ENCODE results near the gene KIF3B.
"Not testable (repeated sequence)": the region's sequence is repeated elsewhere in the genome, so short reads cannot be mapped to it uniquely, and the experiment has no call there.

KIF3B gene

DNA sequence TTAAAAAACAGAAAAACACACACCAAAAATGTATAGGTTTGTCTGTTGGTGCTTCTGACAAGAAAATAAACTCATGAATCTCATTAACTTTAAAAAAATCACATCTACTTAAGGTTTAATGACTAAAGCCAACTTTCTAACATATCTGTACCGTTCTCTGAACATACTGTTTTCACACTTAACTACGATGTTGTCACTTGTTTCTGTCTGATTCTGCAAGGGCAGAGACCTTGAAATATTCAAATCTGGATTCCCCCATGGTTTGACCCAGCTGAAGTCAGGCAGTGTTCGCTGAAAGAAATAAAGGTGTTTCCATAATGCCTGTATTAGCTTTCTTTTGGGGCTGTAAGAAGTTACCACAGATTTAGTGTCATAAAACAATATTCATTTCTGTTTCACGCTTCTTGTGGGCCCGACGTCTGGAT lies 78.0 kb downstream of the KIF3B start:
- in situ Hi-C loops (cut with MboI; ENCODE audit: low sequenced_read_pairs) = no loop called here

DNA sequence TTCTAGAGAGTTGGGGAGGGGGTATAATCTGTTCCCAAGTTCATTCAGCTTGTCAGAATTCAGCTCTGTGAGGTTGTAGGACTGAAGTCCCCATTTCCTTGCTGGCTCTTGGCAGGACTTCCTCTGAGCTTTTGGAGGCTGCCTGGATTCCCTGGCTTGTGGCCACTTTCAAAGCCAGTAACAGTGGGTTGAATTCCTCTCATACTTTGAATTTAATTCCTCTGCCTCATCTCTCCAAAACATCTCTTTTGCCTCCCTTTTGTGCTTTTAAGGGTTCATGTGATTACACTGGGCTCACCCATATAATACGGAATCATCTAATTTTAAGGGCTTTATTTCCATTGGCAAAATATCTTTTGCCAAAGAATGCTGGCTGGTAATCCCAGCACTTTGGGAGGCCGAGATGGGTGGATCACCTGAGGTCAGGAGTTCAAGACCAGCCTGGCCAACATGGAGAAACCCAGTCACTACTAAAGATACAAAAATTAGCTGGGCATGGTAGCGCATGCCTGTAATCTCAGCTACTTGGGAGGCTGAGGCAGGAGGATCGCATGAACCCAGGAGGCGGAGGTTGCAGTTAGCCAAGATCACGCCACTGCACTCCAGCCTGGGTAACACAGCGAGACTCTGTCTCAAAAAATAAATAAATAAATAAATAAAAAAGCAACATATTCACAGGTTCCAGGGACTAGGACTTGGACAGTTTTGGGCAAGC lies 78.6 kb downstream of the KIF3B start:
- in situ Hi-C loops (cut with MboI; ENCODE audit: low sequenced_read_pairs) = not testable (repeated sequence)

DNA sequence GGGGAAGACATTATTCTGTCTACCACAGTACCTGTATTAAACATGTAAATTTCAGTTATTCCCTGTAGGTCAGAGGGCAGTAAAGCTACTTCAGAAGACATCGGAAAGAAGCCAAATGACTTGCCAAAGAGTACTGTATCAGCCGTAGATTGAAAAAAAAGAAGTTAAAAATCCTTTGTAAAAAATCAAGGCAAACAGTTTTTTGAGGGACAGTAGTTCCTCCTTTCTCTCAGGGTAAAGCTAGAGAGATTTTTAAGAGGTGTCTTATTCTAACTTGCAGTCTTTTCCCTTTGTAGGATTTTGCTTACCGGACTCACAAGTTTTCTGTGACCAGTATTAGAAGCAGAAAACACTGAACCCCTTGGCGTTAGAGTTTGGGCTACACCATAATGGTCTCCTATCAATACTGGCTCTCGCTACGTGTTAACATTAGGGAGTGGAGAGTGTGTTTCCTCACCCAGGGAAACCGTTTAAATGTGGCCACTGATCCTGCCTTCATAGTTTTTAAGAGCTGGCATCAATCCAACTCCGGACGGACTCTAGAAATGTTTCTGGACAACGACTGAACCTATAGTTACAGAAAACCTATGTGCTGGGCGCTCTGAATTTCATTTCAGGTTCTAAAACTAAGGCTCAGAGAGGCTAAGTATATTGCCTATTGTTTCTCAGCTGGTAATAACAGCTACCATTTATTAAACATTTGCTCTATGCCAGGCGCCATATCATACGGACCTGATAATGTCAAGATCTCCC lies 79.3 kb downstream of the KIF3B start:
- in situ Hi-C loops (cut with MboI; ENCODE audit: low sequenced_read_pairs) = no loop called here

DNA sequence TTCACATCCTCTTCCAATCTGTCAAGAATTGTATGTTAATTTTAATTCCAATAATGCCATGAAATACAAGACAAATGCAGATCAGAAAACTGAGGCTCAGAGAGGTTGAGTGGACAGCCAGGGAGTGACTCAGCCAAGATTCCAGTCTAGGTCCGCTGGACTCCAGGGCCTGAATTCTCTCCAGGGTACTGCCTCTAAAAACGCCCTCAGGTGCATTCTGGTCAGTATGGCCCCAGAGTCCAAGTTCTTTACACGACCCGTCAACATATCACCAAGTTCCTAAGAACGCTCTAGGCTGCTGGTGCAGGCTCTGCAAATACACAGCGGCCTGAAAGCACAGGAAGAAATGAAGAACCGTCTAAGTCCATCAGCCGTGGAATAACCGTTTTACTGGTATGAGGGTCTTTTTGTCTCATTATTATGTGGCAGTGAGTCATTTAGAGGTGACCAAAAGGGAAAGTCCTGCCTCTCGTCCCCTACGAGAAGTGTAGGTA lies 80.0 kb downstream of the KIF3B start:
- in situ Hi-C loops (cut with MboI; ENCODE audit: low sequenced_read_pairs) = no loop called here

GRCh38 chr20:32357869-32358631 lies 80.6 kb downstream of the KIF3B start, which contains the start of gene ASXL1:
Gene ASXL1, plus strand, starts transcription at chr20:32358331. Its CDS starts 445 bp downstream, at chr20:32358776.
- in situ Hi-C loops (cut with MboI; ENCODE audit: low sequenced_read_pairs) = no loop called here

GRCh38 chr20:32358632-32358882 lies 81.1 kb downstream of the KIF3B start:
- in situ Hi-C loops (cut with MboI; ENCODE audit: low sequenced_read_pairs) = no loop called here

DNA sequence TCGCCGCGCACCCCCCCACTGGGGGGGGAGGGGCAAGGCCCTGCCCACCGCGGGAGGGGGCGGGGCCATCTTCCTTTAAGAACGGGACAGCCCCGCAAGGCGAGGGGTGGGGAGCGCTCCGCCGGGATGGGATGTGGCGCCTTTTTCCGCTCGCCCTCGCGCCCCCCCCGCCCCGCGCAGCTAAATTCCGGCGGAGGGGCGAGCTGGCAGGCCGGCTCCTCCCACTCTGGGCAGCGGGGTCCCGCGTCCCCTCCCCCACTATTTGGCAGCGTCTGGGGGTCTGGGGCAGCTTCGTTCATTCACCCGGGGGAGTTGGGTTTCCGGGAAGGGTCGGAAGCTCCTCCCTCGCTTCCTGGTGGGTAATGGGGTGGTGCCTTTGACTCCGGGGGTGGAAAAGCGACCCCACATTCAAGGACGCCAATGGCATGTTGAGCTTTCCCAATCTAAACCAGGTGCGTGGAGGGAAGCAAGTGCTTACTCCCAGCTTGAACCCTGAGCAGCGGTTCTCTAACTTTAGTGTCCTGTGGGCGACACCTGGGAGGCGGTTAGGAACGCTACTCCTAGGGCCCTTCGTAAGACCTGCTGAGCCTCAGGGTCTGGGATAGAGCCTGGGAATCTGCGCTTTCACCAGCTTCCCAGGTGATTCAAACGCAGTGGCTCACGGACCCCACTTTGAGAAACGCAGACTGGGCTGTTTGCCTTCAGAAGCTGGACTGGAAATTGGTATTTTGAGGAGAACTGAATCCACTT lies 81.6 kb downstream of the KIF3B start:
- in situ Hi-C loops (cut with MboI; ENCODE audit: low sequenced_read_pairs) = no loop called here

DNA sequence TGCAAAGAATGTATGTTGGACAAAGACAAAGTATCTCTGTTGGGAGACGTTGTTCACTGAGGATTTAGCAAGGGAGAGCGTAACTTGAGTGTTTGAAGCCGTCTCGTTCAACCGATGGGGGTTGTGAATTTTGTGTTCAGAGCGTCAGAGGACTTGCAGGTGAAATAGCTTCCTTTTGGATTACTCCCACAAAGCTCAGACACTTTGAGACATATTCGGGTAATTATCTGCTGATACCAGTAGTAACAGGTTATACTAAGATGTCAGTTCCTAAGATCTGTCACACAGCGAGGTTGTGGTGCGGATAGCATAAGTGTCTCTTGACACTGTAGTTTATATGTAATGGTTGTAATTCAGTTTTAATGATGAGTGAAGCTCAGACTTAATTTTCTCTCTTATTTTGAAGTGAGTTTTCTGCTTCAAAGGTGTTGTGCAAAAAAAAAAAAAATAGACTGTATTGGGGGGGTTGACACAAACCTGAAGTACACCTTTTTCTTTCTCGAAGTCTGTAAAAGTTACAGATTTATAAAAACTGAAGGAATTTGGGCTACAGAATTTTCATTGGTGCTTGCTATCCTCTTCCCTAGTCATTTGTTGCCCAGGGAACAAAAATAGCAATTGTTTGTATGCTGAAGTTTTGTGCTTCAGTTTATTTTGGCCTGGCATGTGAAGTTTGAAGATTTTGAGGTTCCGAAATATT lies 82.3 kb downstream of the KIF3B start:
- in situ Hi-C loops (cut with MboI; ENCODE audit: low sequenced_read_pairs) = no loop called here

- in situ Hi-C loops (cut with MboI; ENCODE audit: low sequenced_read_pairs) = no loop called here
Measured at GRCh38 chr20:32360333-32360634, 82.8 kb downstream of the KIF3B start.

DNA sequence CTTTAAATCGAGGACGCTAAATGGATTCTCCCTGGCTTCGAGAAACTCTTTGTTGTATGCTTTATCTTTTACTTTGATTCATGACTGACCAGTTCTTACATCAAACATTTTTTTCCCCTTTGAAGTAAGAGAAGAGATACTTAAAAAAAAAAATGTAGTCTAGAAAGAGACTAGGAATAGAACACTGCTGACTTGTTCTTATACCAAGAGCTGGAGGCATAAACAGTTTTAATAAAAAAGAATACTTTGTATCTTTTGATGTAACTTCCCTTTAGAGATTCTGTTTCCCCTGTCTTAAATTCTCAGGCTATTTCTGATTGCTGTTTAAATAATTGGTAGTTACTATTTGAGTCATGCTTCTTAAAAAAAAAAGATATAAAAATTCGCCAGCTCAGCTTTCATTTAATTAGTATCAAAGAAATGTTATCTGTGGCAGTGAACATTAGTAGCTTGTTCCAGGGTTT lies 85.5 kb downstream of the KIF3B start:
- in situ Hi-C loops (cut with MboI; ENCODE audit: low sequenced_read_pairs) = no loop called here

GRCh38 chr20:32363492-32363891 lies 86.0 kb downstream of the KIF3B start:
- in situ Hi-C loops (cut with MboI; ENCODE audit: low sequenced_read_pairs) = no loop called here

DNA sequence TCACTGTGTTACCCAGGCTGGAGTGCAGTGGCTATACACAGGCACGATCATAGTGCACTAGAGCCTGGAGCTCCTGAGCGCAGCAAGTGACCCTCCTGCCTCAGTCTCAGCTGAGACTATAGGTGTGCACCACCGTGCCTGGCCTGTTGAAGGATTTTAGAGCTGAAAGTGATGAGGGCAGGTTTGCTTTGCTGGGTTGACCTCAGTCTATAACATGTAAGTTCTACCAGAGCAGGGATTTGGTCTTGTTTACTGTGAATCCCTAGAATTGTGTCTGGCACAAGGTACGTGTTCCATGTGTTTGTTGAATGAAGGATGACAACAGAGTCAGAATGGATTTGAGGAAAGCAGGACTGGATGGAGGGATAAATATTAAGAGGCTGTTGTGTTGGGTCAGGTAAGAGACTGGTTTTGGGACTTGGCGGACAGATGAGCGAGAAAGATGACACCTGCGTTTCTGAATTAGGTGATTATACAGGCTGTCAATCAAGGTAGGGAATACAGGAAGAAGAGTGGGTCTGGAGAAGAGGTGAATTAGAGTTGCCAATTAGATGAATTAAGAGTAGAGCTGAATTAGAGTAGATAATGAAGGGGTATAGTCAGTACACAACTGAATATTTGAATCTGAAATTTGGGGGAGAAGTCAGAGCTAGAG lies 87.2 kb downstream of the KIF3B start:
- in situ Hi-C loops (cut with MboI; ENCODE audit: low sequenced_read_pairs) = no loop called here

DNA sequence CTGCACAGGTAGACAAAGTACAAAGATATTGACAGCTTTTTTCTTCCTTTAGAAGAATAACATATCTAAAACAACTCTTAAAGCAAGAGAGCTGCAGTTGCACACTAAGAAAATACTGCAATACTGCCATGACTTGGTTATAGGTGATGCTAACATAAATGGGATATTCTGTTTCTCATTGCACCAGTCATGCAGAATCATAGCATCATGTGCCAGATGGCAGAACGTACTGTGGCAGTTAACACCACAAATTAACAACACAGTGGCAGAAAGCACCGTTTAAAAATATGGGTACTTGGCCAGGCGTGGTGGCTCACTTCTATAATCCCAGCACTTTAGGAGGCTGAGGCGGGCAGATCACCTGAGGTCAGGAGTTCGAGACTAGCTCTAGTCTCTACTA lies 88.1 kb downstream of the KIF3B start:
- in situ Hi-C loops (cut with MboI; ENCODE audit: low sequenced_read_pairs) = no loop called here

DNA sequence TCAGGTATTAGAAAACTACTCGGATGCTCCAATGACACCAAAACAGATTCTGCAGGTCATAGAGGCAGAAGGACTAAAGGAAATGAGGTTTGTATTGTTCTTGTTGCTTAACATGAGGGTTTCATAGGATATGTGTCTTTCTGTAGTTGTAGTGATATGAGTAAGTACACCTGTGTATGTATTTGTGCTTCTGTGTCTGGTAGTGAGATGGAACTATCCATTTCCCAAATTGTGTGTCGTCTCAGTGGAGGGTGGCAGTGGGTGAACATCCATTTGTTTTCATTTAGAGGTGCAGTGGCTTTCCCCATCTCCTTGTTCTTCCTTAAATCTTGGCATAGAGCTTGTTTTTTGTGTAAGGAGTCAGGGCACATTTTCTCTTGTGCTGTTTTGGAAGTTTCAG lies 88.9 kb downstream of the KIF3B start:
- in situ Hi-C loops (cut with MboI; ENCODE audit: low sequenced_read_pairs) = no loop called here

DNA sequence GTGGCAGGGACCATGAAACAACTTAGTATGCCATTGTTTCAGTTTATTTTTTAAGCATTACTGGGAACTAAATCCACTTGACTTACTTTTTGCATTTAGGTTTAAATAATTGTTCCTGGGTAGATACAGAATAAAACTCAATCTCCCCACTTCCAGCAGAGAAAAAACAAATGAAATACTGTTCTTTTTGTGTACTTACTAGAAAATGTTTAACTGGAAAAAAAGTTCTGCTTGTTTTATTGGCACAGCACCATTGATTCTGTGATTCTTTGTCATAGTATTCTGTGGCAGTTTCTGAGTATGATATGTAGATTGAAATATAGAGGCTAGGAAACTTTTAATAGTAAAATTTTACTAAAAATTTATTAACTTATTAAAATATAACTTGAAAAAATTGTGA lies 90.9 kb downstream of the KIF3B start:
- in situ Hi-C loops (cut with MboI; ENCODE audit: low sequenced_read_pairs) = no loop called here

- in situ Hi-C loops (cut with MboI; ENCODE audit: low sequenced_read_pairs) = no loop called here
Measured at GRCh38 chr20:32368925-32369324, 91.5 kb downstream of the KIF3B start.

DNA sequence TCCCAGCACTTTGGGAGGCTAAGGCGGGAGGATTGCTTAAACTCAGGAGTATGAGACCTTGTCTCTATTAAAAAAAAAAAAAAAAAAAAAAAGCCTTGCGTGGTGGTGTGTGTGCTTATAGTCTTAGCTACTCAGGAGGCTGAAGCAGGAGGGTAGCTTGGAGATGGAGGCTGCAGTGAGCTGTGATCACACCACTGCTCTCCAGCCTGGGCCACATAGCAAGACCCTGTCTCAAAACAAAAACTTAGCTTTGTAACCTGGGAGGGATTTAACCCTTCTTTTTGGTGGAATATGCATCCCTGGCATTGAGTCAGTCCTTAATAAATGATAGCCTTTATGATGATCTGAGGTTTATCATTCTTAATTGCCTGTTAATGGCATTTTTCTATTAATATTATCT lies 93.4 kb downstream of the KIF3B start:
- in situ Hi-C loops (cut with MboI; ENCODE audit: low sequenced_read_pairs) = no loop called here

GRCh38 chr20:32378461-32378860 lies 101.0 kb downstream of the KIF3B start:
- in situ Hi-C loops (cut with MboI; ENCODE audit: low sequenced_read_pairs) = no loop called here

- in situ Hi-C loops (cut with MboI; ENCODE audit: low sequenced_read_pairs) = not testable (repeated sequence)
Measured at GRCh38 chr20:32380037-32380436, 102.6 kb downstream of the KIF3B start.

- in situ Hi-C loops (cut with MboI; ENCODE audit: low sequenced_read_pairs) = no loop called here
Measured at GRCh38 chr20:32380745-32381144, 103.3 kb downstream of the KIF3B start.

Measured in HL-60/S4 treated with retinoic acid at 250 ng/mL for 4 days and 3 days (cell line).